ENCODE results near the gene PPP1R12C.
"Not testable (repeated sequence)": the region's sequence is repeated elsewhere in the genome, so short reads cannot be mapped to it uniquely, and the experiment has no call there.

The PPP1R12C gene

DNA sequence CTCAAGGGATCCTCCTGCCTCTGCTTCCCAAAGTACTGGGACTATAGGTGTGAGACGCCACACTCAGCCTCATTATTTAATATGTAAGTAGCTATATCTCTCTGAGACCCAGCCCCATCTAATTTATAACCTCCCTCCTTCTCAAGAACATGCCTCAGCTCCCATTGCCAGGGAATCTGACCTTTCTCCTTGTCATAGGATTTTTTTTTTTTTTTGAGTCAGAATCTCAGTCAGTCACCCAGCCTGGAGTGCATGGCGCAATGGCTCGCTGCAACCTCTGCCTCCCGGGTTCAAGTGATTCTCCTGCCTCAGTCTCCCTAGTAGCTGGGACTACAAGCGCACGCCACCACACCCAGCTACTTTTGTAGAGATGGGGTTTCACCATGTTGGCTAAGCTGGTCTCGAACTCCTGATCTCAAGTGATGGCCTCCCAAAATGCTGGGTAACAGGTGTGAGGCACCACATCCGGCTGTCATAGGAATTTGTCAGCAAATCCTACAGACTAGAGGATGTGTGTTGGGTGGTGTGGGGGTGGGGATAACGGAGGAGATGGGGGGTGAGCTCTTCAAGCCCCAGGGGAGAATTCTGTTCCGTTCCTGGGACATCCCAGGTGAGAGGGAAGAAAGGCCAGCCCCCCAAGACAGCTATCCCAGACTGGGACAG, 46.8 kb downstream of the PPP1R12C start:
- DNase-seq = no peak

DNA sequence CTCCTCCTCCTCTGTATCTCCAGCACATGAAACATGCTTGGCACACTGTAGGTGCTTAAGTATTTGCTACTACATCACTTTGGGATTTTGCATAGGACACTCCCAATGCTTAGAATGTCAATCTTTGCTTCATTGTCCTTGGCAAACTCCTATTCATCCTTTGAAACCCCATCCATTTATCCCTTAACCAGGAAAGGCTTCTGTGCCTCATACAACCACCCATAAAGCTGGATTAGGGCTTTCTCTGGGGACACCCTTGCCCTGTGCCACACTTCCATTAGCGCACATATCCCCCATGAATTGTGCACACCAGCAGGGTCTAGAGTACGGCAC, 47.6 kb downstream of the PPP1R12C start:
- no peak for DNase-seq

DNA sequence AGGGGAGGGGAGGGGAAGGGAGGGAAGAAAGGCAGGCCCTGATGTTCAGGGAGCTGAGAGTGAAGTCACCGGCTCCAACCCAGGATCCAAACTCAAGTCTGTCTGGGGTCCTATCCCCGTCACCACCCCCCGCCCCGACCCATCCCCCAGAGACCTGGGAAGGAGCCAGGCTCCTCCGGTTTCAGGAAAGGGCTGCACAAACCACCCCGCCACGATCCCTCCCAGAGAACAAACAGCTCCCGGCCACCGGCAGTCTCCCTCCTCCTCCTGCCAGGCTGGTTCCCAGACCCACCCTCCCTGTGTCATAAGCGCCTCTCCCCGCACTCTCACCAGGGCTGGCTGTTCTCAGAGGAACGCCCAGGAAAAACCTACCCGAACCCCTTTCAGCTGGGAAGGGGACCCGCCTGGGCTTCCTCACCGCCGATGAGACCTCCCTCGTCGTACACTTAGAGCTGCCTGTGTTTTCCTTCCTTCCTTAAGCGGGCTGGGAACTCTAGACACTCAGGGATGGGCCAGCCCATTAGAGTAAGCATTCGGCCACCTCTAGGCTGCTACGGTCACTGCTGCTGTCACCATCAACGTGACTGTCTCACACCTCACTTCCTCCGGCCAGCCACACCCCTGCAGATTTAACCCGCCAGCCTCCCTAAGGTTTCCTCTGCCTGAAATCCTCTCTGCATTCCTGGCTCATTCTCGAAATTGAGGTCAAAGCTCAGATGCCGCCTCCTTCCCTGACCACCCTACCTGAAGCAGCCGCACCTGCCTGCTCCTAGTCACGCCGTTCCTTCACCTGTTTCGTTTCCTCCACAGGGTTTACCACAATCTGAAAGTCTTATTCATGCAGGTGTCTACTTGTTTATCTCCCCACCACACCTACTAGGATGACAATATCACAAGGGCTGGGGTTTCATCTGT, 48.2 kb downstream of the PPP1R12C start:
- no peak for DNase-seq

GRCh38 chr19:55067869-55068268, 49.6 kb downstream of the PPP1R12C start:
- DNase-seq = no peak

DNA sequence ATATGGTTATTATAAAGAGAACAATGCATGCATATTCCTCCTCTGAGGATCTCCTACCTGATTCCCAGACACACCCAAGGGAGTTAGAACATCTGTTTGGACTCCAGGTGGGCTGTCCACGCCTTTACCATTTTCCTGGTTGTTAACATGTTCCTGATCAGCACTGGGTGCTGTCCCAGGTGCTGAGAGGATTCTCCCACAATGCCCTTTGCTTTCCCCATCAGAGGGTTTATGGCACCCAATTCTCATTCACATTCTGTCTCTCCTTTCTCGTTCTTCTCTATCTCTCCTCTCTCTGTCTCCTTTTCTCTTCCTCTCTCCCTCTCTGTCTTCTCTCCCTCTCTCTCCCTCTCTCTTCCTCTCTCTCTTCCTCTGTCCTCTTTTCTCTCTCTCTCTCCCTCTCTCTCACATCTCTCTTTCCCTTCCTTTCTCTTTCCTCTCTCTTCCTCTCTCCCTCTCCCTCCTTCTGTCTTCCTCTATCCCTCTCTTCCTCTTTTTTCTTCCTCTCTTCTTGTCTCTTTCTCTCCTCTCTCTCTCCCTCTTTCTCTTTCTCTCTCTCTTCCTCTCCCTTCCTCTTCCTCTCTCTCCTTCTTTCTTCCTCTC, 51.2 kb downstream of the PPP1R12C start:
- no peak for DNase-seq

- not testable (repeated sequence) for DNase-seq
Observed at GRCh38 chr19:55065516-55065915, 51.9 kb downstream of the PPP1R12C start.

- no peak for DNase-seq
Observed at GRCh38 chr19:55063492-55063843, 54.0 kb downstream of the PPP1R12C start.

DNA sequence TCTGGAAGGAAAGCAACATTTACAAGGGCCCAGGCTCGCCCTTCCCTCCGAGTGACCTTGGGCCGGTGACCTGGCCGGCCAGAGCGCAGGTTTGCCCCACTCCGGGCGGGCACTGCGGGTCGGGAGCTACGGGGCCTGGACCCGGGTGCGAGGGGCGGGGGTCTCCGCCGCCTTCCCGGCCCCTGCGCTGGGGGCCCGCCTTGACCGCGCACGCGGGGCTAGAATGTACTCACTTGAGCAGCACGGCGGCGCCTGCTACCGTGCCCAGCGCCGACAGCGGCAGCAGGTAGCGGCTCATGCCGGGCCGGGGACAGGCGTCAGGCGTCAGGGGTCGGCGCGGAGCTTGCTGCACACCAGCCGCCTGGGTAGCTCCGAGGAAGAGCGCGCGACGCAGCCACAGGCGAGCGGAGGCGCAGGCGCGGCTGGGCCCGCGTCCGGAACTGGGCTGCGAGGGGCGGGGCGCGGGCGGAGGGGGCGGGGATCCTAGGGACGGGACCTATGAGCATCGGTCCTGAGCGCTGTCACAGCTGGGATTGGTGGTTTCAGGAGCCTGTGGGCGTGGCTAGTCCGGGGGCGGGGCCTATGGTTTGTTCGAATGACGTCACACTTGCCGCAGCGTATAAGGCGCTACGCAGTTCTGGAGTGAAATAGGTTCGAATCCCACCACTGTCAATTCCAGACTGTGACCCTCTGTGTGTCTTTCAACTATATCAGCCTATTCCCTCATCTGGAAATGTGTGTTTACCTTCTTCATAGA, 54.5 kb downstream of the PPP1R12C start, which contains the start of gene RDH13:
Gene RDH13, minus strand, starts transcription at position 414 of the 757 bp plus-strand sequence. Its CDS starts 116 bp downstream, at position 298.
- DNase-seq = peak; percentile 100

GRCh38 chr19:55060287-55060686, 57.1 kb downstream of the PPP1R12C start:
- DNase-seq = not testable (repeated sequence)

GRCh38 chr19:55058781-55059610, 58.4 kb downstream of the PPP1R12C start:
- DNase-seq = no peak

DNA sequence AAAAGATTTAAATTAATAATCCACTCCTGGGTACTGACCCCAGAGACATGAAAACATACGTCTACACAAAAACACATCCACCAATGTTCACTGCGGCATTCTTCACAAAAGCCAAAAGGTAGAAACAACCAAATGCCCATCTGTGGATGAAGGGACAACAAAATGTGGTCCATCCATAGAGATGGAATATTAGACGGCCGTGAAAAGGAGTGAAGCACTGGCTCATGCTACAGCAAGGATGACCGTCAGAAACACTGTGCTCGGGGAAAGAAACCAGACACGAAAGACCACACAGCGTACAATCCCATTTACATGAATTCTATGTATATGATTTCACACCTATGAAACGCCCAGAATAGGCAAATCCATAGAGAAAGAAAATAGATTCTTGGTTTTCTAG, 60.6 kb downstream of the PPP1R12C start:
- DNase-seq = no peak

DNA sequence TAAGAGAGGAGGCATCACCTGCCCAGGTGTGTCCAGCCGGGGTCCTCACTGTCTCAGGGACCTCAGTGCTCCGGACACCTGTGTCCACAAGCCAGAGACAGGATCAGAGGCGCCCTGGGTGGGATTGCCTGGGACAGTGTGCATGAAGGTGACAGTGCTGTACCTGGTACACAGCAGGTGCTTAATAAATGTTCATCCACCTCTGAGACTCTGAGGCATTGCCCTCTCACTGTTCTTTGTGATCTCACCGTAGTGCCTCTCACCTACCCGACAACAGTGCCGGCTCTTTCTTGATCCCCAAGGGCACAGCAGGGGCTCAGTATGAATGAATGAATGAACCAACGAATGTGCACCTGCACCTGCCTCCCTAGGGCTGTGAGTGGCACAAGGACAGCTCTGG, 63.7 kb downstream of the PPP1R12C start:
- no peak for DNase-seq

GRCh38 chr19:55050749-55051532, 66.5 kb downstream of the PPP1R12C start:
- no peak for DNase-seq

DNA sequence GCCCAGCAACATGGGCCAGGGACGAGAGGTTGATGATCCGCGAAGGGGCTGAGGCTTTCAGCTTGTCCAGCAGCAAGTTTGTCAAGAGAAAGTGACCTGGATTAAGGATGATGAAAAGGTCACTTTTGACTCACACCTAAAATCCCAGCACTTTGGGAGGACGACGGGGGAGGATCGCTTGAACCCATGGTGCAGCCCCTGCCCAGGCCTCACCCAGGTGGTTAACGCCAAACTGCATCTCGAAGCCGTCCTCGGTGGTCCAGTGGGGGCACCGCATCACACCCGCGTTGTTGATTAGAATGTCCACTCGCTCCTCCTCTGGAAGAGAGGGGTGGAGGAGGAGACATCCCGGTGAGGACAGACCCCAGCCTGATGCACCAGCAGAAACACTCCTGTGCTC, 69.0 kb downstream of the PPP1R12C start:
- DNase-seq = no peak

DNA sequence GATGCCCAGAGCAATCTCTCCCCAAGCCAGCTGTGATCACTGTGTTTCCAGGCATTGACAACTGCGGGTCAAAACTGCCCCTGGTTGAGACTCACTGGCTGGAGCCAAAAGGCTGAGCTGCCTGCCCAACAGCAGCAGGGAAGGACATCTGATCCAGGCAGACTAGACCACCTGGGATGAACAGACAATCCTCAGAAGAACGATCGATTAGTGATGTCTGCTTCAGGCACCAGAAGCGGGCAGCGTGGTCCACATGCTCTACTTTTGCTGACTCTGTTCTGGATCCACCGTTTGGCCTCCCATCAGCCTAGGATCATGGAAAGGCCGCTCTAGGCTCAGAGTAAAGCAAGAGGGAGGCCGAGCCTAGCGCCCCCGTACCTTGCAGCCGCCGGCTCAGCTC, 69.5 kb downstream of the PPP1R12C start:
- DNase-seq = no peak

GRCh38 chr19:55046975-55047622, 70.3 kb downstream of the PPP1R12C start:
- no peak for DNase-seq

GRCh38 chr19:55044771-55045716, 72.4 kb downstream of the PPP1R12C start:
- no peak for DNase-seq

DNA sequence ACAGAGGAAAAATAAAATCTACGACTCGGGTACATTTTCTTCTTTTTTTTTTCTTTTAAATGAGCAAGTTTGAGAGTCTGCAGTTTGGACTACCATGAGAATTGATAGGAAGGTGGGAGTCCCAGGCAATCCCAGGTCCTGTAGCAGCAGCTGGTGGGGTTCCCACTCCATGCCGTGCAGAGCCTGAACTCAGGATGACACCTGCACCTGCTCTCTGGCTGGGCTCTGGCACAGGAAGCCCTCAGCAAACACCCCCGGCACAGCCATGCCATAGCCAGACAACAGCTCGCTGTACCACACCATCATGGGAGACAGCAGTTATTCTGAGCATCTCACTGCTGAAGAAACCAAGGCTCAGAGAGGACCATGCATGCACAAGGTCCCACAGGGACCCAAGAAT, 73.2 kb downstream of the PPP1R12C start:
- DNase-seq = no peak

- DNase-seq = no peak
Observed at GRCh38 chr19:55042688-55043087, 74.7 kb downstream of the PPP1R12C start.

DNA sequence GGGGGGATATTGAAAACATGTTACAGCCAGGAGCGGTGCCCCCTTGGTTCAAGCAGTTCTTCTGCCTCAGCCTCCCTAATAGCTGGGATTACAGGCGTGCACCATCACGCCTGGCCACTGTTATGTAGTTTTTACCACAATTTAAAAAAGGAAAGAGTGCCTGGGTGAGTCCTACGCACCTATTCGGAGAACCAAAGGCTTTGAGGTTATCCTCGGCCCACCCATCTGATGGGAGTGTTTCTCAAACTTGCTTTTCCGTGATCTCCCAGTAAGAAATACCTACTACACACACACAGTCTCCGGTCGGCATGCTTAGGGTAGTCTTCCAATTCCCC, 75.1 kb downstream of the PPP1R12C start:
- no peak for DNase-seq
